ENCODE results near the gene RAB8B.

The RAB8B gene

DNA sequence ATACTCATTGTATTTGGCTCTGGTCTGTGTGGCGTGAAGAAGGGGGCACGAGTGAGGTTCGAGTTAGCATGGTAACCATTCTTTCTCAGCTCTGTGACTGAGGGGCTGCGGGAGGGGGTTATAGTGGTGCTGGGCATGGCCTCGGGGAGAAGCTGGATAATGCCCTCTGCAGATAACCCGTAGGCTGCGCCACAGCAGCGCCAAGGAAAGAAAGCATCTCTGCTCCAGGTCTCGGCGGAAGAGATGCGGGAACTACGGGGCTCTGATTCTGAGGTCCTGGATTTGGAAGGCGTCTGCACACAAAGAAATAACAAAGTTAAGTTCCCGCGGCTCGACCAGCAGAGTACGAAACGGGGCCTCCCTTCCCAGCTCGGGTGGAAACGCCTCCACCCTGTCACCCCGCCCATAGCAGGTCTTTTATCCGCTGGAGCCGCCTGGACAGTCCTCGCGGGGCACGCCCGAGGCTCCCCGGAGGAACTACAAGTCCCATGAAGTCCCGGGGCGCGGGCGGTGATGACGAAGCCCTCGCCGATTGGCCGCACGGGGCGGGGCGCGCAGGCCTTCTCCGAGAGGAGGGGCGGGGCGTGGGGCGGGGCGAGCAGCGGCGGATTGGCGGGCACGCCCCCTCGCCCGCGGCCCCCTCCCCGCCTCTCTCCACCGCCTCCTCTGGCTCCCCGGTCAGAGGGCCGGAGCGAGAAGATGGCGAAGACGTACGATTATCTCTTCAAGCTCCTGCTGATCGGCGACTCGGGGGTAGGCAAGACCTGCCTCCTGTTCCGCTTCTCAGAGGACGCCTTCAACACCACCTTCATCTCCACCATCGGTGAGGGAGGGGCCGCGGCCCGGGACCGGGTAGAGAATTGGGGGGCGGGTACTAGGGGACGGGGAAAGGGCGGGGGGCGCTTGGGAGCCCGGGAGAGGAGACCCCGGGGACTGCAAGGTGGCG is at the start of gene RAB8B:
Gene RAB8B, plus strand, starts transcription at position 681 of the 946 bp plus-strand sequence. Its CDS starts 19 bp downstream, at position 700.
- DNase-seq, result peak; percentile 98

DNA sequence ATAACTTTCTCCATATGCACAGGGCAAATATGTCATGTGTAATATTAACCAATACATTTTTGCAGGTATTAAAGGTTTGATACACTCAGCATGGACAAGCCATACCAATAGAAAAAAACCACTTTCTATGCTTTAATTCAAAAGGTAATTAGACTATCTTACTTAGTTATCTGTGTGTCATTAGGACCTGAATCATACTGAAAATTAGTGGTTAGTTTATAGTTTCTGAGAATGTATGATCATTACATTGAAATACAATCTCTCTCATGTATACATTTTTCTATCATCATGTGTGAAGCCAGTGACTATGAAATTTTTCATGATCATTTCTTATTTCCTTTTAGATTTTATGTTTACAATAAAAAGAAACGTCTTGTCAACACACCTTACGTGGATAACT is 48.5 kb upstream of the RAB8B start:
- no peak for DNase-seq

DNA sequence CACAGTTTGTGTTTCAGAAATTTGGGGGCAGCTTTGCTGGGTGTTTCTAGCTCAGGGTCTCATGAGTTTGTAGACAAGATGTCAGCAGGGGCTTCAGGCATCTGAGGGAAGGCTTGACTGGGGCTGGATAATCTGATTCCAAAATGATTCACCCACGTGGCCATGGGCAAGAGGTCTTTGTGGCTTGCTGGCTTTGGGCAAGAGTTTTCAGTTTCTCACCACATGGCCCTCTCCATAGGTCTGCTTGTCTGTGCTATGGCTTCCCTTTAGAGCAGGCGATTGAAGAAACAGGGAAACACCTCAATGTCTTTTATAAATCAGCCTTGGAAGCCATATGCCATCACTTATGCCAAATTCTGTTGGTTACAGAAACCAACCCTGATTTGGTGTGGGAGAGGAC is 44.0 kb upstream of the RAB8B start:
- no peak for DNase-seq

DNA sequence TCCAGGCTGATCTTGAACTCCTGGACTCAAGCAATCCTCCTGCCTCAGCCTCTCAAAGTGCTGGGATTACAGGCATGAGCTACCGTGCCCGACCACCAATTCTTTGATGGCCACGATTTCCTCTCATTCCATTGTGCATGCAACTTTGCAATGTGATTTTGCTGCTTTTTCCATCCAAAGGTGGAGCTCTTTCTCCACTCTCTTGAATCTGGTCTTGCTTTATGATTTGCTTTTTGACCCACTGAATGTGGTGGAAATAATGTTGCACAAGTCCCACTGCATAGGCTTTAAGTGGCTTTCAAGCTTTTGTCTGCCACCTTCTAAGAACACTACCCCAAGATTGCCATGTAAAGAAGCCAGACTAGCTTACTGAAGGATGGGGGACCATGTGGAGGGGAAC is 42.7 kb upstream of the RAB8B start:
- DNase-seq, result no peak

DNA sequence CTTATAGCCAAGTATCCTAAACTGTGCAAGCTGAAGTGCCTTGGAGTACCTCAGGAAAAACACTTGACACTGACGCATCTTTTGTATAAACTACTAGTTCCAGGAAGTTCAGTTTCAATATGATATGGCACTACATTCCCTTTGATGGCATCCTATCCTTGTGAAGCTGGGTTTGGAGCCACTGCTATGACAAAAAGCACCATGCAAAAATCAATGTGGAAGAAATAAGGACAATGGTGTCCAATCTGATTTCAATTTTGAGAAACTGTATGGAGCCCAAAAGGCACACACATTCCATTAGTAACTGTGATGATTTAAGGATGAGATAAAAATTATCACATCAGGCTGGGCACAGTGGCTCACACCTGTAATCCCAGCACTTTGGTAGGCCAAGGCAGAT is 37.7 kb upstream of the RAB8B start:
- no peak for DNase-seq

DNA sequence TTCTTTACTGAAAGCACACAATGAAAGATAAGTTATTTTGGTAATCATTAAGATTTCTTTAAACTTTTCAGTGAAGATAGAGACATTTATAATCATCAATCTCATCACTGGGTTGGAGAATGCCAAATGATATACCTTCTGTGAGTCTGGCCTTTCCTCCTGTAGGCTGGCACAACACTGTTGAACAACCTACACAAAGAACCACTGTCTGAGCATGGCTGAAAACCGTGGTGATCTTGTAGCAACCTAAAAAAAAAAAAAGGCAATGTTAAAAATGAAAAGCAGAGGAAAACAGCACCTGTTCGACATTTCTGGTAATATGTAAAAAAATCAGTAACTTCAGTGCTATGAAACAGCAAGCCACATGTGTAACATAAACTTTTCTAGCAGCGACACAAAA is 33.9 kb upstream of the RAB8B start:
- DNase-seq, result no peak

DNA sequence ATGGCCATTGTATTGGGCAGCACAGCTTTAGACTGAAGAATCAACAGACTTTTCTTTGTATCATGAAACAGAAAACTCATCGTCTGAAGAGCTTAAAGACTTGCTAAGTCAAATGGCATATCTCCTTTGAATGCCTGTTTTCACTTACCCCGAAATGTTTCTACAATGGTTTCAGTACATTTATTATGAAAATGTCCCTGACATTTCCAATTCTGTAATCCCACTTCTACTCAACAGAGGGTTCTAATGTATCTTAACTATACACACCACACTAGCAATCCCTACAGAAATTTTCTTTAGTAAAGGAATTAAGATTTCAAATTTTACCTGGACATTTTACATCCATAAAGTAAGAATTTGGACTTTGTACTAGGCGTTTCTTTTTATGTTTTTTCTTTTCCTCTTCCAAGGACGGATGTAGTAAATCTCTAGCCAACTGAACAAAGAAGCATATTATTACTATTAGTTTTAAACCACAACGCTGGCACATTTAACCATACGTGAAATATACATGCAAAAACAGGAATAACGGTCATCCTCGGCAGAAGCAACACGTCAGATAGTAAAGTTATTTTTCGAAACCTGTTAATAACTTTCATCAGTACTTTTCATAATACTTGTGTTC is 33.2 kb upstream of the RAB8B start:
- DNase-seq, result no peak

DNA sequence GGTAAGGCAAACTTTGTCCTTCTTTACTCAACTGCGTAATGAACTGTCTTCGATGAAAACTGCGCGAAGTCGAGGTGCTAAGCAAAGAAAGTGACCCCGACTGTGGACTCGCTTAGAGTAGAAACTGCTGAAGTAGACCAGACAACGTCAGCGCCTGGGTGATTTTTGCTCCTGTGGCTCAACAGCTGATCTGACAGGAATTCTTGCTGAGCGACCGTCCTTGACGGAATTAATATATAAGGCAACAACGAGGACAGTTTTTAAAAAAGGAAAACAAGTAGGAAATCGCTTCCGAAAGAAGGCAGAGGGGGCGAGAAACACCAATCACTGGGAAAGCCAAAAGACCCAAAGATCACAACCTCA is 32.7 kb upstream of the RAB8B start:
- peak; percentile 18 for DNase-seq

DNA sequence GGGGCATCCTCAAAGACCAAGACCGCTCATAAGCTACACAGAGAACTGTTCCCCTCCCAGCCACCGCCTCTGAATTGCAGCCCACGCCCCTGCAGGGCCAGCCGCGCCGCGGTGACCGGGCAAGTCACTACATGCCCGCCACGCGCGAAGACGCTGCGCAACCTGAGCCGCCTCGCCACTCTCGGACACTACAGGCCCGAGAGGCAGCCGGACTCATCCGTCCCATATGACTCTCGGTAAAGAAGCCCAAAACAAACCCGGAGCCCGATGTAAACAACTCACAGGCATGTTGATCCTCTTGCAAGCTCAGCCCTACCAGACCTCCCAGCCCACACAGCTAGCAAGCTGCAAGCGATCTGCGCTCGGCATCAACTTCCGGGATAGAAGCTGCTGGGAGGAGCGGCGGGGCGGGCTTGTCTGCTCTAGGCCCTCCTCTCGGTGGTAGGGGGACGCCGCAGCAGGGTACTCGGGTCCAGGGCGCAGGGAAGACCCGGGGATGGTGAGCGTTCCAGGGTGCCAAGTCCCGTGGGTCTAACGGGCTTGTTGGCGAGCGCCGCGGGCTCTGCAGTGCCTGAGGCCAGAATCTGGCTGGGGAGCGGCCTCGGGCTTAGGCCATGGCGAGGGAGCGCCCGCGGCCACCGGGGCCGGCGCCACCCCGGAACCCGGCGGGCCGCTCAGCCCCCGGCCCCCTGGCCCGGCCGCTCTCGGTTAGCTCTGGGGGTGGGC is 32.1 kb upstream of the RAB8B start, which contains the start of gene RPS27L:
Gene RPS27L, minus strand, starts transcription at position 360 of the 726 bp plus-strand sequence. Its CDS starts 72 bp downstream, at position 288.
- DNase-seq, result peak; percentile 94

DNA sequence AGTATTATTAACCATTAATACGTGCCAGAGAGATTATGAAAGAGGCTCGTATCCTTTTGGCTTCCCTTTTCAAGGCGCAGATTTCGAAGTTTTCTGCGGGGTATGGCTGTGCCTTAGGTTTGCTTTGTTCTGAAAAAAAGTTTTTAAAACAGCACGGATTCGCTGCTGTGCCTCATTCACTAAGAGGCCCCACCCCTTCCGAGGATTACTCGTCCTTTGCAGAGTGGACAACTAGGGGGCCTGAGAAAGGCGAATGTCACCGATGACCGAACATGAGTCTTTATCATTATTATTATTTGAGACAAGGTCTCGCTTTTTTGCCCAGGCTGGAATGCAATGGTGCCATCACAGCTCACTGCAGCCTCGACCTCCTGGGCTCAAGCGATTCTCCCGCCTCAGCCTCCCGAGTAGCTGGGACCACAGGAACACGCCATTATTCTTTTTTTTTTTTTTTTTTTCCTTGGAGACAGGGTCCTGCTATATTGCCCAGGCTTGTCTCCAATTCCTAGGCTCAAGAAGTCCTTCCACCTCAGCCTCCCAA is 31.4 kb upstream of the RAB8B start:
- peak; percentile 23 for DNase-seq

DNA sequence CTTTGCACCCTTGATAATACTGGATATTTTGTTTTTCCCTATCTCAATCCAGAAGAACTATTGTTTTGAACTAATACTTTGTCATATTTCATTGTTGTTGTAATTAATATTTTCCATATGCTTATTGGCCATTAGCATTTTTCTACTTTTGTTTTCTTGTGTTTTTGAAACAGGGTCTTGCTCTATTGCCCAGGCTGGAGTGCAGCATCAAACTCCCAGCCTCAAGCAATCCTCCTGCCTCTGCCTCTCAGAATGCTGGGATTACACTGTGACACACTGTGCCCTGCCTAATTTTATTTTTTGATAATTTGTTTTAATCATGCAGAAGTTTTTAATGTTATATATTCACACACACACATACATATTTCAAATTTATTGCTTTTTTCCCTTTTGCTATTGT is 28.8 kb upstream of the RAB8B start:
- no peak for DNase-seq

DNA sequence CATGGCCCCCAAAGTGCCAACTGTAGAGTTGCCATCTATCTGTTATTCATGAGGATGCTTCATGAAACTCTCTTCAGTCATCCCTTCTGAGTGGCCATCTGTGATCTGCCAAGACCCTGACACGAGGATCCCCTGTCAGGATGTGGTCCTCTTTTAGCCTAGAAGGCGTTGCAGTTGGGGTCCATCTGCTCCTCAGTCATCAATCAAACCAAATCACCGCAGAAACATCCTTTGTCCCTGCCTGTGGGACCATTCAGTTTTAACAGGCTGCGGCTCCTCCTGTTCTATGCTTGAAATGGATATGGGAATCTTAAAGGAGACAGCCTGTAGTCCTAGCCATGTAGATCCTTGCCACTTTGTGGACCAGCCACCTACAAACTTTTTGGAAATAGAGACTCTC is 26.2 kb upstream of the RAB8B start:
- DNase-seq, result no peak

DNA sequence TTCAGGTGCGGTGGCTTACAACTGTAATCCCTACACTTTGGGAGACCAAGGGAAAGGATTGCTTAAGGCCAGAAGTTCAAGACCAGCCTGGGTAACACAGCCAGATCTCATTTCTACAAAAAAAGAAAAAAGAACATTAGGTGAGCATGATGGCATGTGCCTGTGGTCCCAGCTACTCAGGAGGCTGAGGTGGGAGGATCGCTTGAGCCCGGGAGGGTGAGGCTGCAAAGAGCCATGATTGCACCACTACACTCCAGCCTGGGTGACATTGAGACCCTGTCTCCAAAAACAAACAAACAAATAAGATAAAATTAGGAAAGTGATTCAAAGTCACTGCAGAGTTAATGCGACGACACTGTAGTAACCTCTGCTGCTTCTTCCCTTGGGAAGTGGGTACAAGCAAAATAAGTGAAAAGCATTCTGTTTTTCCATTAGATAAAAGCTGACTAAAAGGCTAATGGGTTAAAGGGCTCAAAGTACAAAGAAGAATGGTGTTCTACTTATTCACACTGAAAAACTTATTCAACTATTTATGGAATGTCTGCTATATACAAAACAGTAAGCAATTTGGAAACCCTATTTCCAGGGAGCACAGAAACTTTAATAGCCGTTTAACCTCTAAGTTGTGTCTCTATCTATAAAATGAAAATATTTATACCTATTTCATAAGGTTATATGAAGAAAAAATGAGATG is 24.1 kb upstream of the RAB8B start:
- no peak for DNase-seq

DNA sequence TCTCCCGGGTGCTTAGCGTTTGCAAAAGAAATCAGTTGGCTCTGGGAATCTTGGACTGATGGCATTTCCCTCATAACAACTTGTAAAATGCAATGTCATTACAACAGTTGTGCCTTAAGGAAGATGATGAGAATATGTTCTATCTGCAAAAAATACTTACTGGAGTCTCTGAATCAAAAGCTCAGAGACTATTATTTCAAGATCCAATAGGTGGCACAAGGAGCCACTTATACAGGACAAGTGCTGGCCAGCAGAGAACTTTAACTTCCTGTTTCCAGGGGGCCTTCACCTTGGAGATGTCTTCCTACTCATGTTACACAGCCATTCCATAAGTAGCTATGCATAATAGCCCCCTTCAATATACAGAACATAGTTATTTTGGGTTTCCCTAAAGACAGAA is 23.2 kb upstream of the RAB8B start:
- no peak for DNase-seq

DNA sequence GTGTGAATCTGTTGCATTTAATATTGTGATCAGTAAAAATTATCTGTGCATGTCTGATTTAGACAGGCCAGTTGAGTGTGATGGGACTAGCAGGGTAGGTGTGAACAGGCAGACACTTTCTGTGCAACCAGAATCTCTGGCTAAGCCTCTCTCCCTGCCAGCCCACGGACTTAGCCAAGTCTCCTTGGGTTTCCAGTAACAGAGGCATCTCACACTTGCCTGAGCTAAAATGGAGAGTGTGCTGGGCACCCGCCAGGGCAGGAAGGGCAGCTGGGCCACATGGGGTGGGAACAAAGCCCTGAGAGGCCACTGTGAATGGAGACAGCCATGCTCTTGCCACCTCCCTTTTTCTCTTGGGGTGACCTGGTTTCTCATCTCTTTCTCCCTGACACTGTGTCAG is 19.6 kb upstream of the RAB8B start:
- DNase-seq, result no peak

DNA sequence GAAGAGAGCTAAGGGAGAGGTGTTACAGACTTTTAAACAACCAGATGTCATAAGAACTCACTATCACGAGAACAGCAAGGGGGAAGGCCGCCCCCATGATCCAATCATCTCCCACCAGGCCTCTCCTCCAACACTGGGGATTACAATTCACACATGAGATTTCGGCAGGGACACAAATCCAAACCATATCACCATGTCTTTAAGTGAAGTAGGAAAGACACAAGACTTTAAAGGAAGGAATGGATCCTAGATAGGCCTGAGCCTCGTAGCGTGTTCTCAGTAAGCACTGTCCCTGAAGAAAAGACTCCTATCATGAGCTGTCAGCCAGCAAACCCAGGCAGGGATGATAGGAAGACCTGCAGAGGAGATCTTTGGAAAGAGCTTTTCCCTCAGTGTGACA is 17.0 kb upstream of the RAB8B start:
- DNase-seq, result no peak

DNA sequence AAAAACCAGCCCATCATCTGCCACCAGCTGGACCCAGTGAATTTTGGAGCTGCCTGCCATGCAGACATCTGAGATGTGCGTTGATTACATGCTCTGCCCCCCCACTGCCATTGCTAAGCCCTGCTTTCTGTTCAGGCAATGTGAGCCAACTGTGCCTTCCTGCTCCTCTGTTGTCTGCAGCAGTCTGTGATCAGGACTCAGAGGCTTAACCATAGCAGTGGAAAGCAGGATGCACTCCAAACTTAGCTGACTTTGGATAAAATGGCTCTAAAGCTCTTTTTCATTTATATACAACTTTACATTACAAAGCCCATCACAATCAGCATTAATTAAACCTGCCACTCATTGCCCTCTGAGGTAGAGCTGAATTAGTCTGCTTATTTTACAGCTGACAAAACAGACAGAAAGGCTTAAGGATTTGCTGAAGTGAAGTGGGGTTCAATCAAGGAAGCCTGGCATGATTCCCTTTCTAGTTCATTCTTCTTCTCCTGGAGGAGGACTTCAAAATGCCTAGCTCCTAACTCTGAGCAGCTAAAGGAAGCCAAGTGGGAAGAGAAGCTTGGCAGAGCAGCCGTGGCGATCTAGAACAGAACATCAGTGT is 16.5 kb upstream of the RAB8B start:
- no peak for DNase-seq

DNA sequence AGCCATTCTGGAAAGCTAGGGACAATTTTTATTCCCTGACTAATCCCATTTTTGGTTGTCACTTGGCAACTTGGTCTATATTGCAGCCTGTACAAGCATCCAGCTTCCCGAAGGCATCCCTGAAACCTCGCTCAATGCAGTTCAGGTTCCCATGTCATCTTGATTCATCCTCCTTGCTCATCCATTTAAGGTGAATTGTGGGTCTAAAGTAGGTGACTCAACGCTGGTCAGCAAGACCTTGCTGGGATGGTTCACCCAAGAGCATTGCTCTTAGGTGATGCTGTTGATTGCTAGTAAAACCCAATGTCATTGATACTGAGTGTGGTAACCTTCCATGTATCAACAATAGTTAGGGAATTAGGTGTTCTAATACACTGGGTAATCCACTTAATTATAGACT is 13.1 kb upstream of the RAB8B start:
- DNase-seq, result no peak

DNA sequence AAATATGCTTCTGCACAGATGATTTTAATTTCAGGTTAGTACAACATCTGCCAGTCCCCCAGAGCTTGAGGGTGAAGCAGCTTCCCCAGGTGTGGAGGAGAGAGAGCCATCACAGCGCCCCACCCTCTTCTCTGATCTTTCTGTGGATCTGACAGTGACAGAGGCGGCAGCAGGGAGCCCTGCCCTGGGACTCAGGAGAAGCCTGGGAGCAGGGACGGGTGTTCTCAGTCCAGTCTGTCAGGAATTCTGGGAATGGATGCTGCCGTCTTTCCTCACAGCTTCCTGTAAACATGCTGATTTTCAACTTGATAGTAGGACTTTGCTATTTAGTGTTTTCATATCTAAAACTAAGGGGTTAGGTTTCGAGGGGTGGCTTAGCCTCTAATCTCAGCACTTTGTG is 11.4 kb upstream of the RAB8B start:
- no peak for DNase-seq

DNA sequence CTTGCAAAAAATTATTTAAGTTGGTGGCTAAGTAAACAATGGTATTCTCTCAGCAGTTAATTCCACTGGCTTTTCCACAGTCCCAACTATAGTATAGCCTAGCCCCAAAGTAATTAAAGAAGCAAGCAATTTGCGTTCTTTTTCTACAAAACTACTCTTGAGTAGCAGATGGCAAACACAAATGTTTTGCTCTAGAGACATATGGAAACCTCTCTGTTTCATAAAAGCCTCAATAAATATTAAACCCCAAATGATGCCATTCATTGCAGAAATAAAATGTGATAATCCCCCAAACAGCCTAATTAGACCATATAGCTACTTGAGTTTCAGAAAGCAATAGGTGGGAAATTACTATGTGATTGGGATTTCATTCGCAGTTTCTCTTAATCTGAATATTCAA is 8.7 kb upstream of the RAB8B start:
- DNase-seq, result no peak

DNA sequence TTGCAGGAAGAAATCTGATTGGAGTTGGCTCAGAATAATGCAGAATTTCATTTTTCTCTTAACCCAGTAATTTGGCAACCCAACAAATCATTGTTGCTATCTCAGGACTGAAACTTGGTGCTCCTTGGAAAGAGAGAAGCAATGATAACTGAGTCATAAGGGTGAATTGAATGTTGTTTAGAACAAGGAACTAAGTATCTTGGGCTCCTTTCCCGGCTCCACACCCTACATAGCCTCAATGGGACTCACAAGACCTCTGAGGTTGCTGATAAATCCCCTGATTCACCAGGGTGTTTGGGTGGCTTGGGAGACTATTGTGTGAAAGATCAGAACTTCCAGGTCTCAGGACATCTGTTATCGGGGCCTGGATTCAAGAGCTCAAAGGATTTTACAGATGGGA is 7.8 kb upstream of the RAB8B start:
- no peak for DNase-seq

DNA sequence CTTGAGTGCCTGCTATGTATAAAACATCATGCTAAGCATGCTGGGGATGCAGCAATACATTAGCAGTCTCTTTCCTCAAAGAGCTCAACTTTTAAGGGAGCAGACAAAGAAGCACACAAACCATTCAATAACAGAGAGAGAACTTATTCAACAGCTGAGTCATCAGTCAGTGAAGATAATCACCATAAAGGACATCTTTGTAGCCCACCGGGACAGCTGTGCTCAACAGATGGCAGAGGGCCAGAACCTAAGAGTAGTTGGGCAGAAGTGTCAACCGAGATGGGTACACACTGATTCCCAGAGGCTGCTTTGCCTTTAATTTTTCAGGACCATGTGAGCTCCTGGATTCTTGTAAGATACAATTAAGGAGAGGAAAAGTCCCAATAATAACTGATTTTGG is 4.2 kb upstream of the RAB8B start:
- peak; percentile 38 for DNase-seq
